GM19467 (cell line): ENCODE results near the gene CENPVL3.
"Not testable (repeated sequence)": the region's sequence is repeated elsewhere in the genome, so short reads cannot be mapped to it uniquely, and the experiment has no call there.

ENCODE experiments used
- ATAC-seq: cut with Tn5 transposase; IDR thresholded peaks from one replicate; pipeline ENCODE4 v1.9.1; 2021; ENCODE audit warnings: mild to moderate bottlenecking, moderate library complexity; ENCODE audit not compliant: unreplicated experiment

The CENPVL3 gene

DNA sequence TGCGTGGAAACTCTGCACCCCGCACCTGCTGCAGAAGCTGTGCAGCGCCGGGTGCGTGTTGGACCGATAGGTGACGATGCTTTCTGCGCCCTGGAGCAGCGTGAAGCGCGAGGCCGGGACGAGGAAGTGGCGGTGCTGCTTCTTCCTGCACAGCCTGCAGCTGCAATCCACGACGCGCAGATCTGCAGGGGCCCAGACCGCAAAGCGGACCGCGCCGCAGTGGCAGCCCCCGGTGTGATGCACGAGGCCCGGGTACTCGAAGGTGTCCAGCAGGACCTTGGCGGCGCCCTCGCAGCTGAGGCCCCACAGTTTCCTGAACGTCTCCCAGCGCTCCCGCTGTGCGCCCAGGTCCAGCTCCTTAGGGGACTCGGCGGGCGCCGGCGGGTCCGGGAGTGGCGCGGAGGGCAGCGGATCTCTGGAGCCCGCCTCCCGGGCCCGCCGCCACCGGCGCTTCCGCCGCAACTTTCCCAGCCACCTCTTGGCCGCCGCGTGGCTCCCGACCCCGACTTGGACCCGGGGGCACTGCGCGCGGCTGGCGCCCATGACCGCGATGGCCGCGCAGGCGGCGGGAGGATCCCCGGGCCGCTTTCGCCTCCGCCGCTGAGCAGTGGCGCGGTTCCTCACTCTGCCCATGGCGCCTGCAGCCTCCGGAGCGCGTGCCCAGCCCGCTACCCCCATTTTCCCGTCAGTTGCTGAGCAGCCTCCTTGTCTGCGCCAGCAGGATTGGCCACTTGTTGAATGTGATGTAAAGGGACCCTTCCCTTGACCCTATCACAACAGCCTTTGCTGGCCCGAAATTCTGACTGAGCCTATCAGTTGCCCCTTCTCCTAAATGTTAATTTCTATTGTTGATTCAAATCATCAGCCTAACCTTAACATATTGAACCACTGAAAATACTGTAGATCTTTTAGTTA, at the start of gene CENPVL3:
Gene CENPVL3 (minus strand): TSS at position 672 of the 915 bp plus-strand sequence. CDS start 39 bp downstream, at position 633.
- not testable (repeated sequence) for ATAC-seq

DNA sequence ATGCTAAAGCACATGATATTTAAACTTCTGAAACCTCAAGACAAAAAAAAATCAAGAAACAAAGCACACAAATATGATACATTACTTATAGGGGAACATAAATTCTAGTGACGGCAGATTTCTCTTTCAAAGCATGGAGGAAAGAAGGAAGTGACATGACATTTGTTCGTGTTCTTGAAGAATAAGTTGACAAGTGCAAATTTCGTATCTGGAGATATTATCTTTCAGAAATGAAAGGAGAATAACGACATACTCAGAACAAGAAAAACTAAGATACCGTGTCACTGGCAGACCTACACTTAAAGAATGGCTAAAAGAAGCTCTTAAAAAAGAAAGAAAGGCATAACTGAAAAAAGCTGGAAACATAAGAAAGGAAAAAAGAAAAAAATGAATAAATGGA, 47.3 kb upstream of the CENPVL3 start:
- ATAC-seq: no peak

DNA sequence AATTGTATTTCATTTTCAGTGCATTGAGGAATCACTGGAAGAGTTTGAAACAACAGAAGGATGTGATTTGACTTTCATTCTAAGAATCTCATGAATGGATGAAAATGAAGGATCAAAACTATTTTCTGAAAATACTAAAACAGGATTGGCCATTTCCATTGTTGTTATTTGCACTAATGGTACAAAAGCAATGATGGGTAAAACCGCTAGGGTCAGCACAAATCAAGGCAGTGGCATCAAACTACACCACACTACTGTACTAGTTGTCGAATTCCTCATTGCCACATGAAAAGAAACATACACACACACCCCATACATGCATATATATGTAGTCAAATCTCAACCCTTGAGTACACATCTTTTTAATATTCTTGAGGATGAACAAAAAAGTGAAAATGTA, 24.7 kb upstream of the CENPVL3 start:
- no peak for ATAC-seq

DNA sequence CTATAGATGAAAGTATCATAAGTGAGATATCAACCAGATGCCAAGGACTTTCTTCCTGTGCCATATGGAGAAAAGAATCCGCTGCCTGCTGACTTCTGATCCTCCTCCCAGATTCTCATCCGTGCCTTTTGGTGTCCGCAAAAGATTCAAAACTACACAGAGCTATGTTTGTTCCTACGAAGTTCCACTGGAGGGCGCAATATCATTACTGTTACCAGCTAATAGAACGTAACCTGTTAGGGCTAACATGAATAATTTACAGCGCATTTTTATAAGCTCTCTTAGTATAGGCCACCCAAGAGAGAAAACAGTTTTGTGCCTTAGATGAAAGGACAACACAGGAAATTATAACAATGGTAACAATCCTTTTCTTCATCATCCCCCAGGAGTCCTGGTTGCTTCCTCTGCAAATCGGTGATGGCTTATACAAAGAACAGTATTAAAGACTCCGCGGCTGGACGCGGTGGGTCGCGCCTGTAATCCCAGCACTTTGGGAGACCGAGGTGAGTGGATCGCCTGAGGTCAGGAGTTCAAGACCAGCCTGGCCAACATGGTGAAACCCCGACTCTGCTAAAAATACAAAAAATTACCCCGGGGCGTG, 22.8 kb upstream of the CENPVL3 start:
- no peak for ATAC-seq

DNA sequence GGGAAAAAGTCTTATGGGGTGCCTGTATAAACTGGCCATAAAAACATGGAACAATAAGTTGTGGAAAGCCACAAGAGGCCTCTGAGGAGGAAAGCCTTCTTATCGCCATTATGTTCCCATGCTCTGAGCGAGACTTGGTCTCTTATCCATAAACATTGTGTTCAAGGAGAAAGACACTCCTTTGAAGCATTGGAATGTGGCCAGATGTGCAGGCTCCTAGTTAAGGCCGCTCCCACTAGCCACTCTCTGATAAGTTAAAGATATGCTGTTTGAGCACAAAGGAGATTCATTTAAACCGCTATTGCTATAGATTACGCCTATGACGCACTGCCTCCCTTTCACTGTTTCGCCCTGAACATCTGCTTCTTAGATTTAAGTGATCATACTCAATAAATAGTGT, 17.8 kb upstream of the CENPVL3 start:
- not testable (repeated sequence) for ATAC-seq

DNA sequence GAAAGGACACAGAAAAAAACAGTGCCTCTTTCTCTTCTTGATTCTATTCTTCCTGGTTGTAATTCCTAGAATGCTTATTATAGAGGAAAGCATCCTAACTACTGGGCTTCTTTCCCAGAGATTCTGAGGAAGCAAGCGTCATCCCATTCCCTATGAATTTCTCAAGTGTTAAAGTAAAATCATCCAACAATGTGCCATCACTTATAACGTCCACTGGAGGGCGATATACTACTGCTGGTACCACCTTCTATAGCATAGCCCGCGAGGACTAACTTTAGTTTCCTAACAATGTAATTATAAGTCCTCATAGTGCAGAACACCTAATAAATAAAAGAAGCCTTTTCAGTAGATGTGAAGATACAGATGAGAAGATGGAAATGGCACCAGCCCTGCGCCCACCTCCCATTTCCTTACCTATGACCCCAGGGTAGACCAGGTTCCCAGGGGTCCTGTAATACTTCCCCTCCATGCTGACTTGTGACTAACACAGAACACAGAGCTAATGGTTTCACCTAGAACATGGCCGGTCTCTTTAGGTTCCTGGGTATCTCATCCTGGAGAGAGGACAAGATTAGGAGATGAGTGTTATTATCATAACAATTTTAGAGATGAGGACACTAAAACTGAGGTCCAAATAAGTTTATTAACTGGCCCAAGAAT, 4.2 kb downstream of the CENPVL3 start:
- no peak for ATAC-seq

DNA sequence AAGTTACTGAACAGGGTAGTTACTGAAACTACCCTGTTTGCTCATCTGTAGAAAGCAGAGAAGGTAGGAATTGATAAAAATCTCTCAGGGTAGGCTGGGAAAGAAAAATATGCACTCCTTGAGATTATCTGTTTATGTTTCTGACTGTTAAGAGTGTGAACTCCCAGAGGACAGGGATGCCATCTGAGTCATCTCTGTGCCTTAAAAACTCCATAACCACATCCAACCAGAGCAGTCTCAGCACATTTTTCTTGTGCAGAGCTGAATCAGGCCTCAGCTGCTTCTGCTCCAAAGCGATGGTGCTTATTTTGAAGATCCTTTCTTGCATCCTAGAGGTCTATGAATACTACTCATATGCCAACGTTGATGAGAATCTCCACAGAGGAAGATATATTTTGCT, 9.9 kb downstream of the CENPVL3 start:
- ATAC-seq: no peak

DNA sequence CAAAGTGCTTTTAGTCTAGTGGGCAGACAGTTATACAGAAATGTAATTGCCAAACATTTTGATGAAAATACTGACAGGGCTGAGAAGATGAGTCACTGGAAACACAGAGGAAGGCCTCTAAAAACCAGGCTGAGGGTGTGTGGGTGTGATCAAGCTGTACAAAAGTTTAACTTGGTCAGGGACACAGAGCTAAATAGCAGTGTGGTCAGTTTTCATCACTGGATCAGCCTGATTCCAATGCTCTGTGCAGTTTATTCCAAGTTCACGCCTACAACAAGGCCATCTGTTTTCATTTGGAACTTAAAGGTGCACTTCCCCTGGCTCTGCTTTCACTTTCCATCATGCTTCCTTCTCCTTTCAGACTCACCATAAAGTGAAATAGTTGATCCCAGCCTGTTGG, 10.6 kb downstream of the CENPVL3 start:
- ATAC-seq: no peak

DNA sequence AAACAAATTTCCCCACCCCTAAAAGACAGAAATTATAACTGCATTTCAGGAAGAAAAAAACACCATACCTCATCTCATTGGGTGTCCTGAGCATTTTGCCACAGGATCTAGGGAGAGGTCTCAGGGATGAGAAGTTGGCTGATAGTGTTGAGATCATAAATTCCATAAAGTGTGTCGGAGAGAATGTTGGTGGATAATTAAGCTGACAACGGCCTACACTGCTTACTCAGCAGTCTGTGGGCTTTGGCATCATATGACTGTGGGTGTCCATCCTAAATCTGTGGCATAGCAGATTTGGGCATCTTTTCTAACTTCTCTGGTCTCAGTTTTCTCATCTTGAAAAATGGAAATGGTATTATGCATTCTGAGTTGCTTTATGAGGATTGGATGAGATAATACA, 12.3 kb downstream of the CENPVL3 start:
- ATAC-seq: no peak

DNA sequence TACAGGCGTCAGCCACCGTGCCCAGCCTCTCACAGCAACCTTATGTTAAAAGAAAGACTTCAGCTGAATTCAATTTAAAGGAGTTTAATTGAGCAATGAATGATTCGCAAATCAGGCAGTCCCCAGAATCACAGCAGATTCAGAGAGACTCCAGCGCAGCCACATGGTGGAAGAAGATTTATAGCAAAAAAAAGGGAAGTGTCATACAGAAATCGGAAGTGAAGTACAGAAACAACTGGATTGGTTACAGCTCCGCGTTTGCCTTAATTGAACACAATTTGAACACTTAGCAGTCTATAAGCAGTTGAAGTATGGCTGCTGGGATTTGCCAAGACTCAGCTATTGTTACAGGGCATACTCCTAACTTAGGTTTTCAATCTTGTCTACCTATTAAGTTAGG, 19.8 kb downstream of the CENPVL3 start:
- ATAC-seq: no peak

DNA sequence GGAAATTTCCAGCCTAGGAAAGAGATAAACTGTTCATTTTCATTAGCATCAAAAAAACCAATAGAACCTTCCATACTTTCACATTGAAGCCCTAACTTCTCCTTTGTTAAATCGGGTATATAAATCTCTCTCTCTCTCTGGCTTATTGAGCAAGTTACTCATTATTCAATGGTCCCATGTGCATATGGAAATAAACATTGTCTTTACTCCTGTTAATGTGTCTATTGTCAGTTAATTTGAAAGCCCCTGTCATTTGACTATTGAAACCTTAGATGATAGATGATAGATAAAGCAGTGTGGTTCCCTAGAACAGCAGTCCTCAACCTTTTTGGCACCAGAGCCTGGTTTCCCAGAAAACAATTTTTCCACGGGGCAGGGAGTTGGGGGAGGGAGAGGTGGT, 46.8 kb downstream of the CENPVL3 start:
- ATAC-seq: no peak

DNA sequence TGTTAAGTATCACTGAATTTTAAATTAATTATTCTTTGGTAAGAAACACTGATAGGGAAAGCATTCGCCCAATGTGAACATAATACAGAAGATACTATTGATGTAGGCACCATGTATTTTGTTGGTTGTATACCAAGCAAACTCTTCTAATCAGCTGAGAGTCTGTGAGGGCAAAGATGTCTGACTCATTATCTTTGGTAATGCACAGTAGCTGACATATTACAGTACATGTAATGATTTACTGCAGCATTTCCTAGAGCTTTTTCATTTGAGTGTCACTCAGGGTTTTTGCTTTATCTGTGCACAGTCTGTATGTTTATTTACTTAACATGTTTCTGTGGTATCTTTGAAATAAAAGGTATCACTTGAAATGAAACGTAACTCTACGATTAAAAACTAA, 49.2 kb downstream of the CENPVL3 start:
- no peak for ATAC-seq

DNA sequence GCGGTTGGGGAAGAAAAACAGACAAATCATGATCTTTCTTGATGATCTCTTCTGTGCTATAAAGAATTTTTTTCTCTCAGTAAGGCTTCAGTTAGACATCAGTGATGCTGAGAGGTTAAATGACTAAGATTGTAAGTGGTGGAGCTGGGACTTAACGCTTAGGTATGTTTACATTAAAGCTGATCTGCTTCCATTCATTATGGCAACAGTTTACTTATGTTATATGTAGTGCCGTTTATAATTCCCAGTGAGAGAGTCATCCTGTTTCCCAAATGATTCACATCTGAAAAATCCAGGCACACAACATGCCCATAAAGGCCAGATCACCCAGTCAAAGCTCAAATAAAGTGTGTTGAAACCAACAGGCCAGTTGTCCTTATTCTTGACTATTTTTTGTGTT, 50.1 kb downstream of the CENPVL3 start:
- no peak for ATAC-seq
